Measurements from ENCODE around the gene HBB. TPM values are rescaled to one million over a fixed set of nuclear protein-coding genes. Genes with fewer than 3 reads are reported as not detected.

HBB gene
- total RNA-seq, 1 donor from 2014 or later = not detected

GRCh38 chr11:5200582-5200981 is 26.3 kb downstream of the HBB start, which contains the start of gene OR51V1:
Gene OR51V1, minus strand, starts transcription at chr11:5200682. Its CDS starts 0 bp downstream, at chr11:5200682.
- Mint-ChIP-seq H3K4me3 (ENCODE audit: unreplicated experiment) (no peak within 1 kb of the TSS), H3K4me1 (ENCODE audit: low read depth) (no peaks in the 10 kb centered on the region), H3K27ac (ENCODE audit: unreplicated experiment) (no peak within 1 kb of the TSS), H3K27me3 (ENCODE audit: low read depth) (peaks cover 33% of the 10 kb centered on the region), H3K36me3 (ENCODE audit: low read depth) (no peaks in the 10 kb centered on the region), H3K9me3 (ENCODE audit: low read depth) (no peaks in the 10 kb centered on the region)
- TF ChIP-seq CTCF (IDR thresholded peaks at IDR 0.05) = no peak
- DNase-seq (ENCODE audit: low spot score) = no peak

- Mint-ChIP-seq H3K27ac (ENCODE audit: unreplicated experiment) (no peak overlapping the region), H3K36me3 (ENCODE audit: low read depth) (no peaks in the 10 kb centered on the region), H3K4me1 (ENCODE audit: low read depth) (no peaks in the 10 kb centered on the region), H3K9me3 (ENCODE audit: low read depth) (no peaks in the 10 kb centered on the region), H3K4me3 (ENCODE audit: unreplicated experiment) (no peak overlapping the region), H3K27me3 (ENCODE audit: low read depth) (peaks cover 28% of the 10 kb centered on the region)
- no peak for DNase-seq (ENCODE audit: low spot score)
- no peak for TF ChIP-seq CTCF (IDR thresholded peaks at IDR 0.05)
Measured at GRCh38 chr11:5198285-5198684, 28.6 kb downstream of the HBB start.

- no peak for TF ChIP-seq CTCF (IDR thresholded peaks at IDR 0.05)
- Mint-ChIP-seq H3K4me1 (ENCODE audit: low read depth) (no peaks in the 10 kb centered on the region), H3K9me3 (ENCODE audit: low read depth) (peaks cover 3% of the 10 kb centered on the region), H3K36me3 (ENCODE audit: low read depth) (no peaks in the 10 kb centered on the region), H3K27me3 (ENCODE audit: low read depth) (peaks cover 24% of the 10 kb centered on the region), H3K27ac (ENCODE audit: unreplicated experiment) (no peak overlapping the region), H3K4me3 (ENCODE audit: unreplicated experiment) (no peak overlapping the region)
- DNase-seq (ENCODE audit: low spot score) = no peak
Measured at GRCh38 chr11:5197536-5197935, 29.3 kb downstream of the HBB start.

- H3K4me1 Mint-ChIP-seq (ENCODE audit: low read depth) = no peaks in the 10 kb centered on the region
- H3K9me3 Mint-ChIP-seq (ENCODE audit: low read depth) = peaks cover 3% of the 10 kb centered on the region
- no peak overlapping the region for H3K27ac Mint-ChIP-seq (ENCODE audit: unreplicated experiment)
- no peak overlapping the region for H3K4me3 Mint-ChIP-seq (ENCODE audit: unreplicated experiment)
- H3K36me3 Mint-ChIP-seq (ENCODE audit: low read depth) = no peaks in the 10 kb centered on the region
- no peak for TF ChIP-seq CTCF (IDR thresholded peaks at IDR 0.05)
- DNase-seq (ENCODE audit: low spot score) = no peak
- peaks cover 18% of the 10 kb centered on the region for H3K27me3 Mint-ChIP-seq (ENCODE audit: low read depth)
Measured at GRCh38 chr11:5196731-5197130, 30.1 kb downstream of the HBB start.

GRCh38 chr11:5196067-5196466 is 30.8 kb downstream of the HBB start:
- DNase-seq (ENCODE audit: low spot score) = no peak
- peaks cover 7% of the 10 kb centered on the region for H3K9me3 Mint-ChIP-seq (ENCODE audit: low read depth)
- H3K27ac Mint-ChIP-seq (ENCODE audit: unreplicated experiment) = no peak overlapping the region
- peaks cover 16% of the 10 kb centered on the region for H3K27me3 Mint-ChIP-seq (ENCODE audit: low read depth)
- H3K4me1 Mint-ChIP-seq (ENCODE audit: low read depth) = no peaks in the 10 kb centered on the region
- H3K36me3 Mint-ChIP-seq (ENCODE audit: low read depth) = no peaks in the 10 kb centered on the region
- no peak for TF ChIP-seq CTCF (IDR thresholded peaks at IDR 0.05)
- H3K4me3 Mint-ChIP-seq (ENCODE audit: unreplicated experiment) = no peak overlapping the region

Data from chondrocyte (in vitro differentiated cells).